GM21576 (cell line): ENCODE results near the gene MSN.
"Not testable (repeated sequence)": the region's sequence is repeated elsewhere in the genome, so short reads cannot be mapped to it uniquely, and the experiment has no call there.

Experiments used
- ATAC-seq: cut with Tn5 transposase; IDR thresholded peaks from one replicate; pipeline ENCODE4 v1.9.1; 2021; ENCODE audit warnings: mild to moderate bottlenecking, moderate library complexity; ENCODE audit not compliant: unreplicated experiment

Gene MSN

GRCh38 chrX:65712005-65712806, 44.8 kb downstream of the MSN start:
- ATAC-seq: no peak

DNA sequence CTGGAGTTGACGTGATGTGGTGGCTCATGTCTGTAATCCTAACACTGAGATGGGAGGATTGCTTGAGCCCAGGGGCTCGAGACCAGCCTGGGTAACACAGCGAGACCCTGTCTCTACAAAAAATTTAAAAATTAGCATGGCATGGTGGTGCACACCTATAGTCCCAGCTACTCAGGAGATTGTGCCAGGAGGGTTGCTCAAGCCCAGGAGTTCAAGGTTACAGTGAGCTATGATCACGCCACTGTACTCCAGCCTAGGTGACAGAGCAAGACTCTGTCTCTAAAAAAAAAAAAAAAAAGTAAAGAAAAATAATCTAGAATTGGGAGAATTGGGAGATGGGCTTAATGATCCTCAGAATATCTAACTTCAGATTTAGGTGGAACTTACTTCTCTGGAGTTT, 51.1 kb downstream of the MSN start:
- ATAC-seq: no peak

GRCh38 chrX:65720381-65720964, 53.0 kb downstream of the MSN start:
- no peak for ATAC-seq

DNA sequence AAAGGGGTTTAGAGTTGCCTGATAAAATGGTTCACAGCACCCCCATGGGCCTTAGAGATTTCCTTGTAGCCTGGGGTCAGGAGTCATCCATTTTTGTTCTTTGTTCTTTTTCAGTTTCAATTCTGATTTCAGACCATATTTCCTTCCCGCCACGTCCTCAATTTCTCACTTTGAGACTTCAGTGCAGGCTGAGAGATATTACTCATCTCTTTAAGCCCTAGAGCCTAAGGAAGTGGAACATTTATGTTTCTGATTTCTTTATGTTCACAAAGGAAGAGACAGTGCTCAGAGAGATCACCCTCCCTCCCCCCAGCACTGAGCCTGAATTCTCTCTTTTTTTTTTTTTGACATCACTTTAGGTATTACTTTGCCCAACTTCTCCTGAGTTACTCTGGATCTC, 56.3 kb downstream of the MSN start:
- ATAC-seq: peak; percentile 76

DNA sequence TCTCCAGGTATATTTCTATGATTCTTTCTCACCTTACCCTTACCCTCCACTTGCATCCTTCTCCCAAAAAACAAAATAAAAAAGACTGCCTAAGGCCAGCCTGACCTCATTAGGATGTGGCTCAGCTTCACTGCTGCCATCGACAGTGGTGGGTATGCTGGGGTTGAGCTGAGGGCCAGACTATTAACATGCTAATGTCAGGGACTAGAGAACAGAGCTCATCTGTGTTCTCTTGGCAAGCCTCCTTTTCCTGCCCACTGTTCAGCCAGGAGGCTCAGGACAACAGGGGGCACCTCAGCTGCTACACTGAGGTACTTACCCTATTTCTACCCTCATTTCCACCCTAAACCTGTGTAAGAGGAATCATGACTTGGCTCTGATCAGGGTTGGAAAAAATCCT, 59.3 kb downstream of the MSN start:
- ATAC-seq: no peak

DNA sequence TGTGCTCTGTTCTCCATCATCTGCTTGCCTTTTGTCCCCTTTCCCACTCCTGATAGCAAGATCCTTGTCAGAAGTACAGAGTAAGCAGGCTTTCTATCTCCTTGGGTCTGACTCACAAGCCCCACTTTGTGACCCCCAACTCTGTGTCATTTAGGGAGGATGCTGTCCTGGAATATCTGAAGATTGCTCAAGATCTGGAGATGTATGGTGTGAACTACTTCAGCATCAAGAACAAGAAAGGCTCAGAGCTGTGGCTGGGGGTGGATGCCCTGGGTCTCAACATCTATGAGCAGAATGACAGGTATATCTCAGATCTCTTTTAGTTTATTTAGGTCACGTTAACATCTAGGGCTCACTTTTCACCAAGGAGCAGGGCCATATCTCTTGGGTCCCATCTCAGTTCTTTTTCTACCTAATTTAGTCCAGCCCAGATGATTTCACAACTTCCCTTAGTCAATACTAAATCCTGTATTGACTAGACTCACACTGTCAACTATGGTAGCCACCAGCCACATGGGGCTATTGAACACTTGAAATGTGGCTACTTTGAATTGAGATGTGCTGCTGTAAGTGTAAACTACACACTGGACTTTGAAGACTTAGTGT, 64.3 kb downstream of the MSN start:
- no peak for ATAC-seq

DNA sequence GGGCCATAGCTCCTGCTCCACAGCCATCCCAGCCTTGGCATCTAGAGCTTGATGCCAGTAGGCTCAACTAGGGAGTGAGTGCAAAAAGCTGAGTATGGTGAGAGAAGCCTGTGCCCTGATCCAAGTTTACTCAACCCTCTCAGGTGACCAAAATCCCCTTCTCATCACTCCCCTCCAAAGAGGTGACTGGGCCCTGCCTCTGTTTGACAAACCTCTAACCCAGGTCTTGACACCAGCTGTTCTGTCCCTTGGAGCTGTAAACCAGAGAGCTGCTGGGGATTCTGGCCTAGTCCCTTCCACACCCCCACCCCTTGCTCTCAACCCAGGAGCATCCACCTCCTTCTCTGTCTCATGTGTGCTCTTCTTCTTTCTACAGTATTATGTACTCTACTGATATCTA, 73.5 kb downstream of the MSN start:
- ATAC-seq: no peak

- ATAC-seq: no peak
Measured at GRCh38 chrX:65741823-65742222, 74.4 kb downstream of the MSN start.

GRCh38 chrX:65744965-65745364, 77.5 kb downstream of the MSN start:
- no peak for ATAC-seq

DNA sequence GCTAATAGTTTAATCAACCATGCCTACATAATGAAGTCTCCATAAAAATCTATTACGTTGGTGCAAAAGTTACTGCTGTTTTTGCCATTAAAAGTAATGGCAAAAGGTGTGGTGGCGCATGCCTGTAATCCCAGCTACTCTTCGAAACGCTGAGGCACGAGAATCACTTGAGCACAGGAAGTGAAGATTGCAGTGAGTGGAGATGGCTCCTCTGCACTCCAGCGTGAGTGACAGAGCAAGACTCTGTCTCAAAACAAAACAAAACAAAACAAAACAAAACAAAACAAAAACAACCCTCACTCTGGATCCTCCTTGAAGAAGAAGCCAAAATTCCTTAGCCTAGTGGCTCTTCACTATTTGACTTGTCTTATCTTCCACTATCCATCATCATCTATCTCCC, 78.0 kb downstream of the MSN start:
- no peak for ATAC-seq

DNA sequence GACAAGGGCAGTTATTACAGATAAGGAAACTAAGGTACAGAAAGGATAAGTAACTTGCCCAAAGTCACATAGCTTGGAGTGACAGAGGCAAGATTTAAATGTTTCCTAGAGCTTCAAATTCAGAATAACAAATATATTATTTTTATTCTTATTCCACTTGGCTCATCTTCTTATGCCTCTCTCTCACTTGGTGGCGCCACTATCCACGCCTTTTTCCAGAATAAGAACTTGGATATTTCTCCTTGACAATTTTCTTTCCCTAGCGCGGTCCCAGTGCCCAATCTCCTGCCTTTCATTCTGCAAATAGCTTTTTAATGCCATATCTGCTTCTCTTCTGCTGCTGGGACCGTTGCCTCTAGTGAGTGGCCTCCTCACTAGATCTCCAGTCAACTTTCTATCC, 78.5 kb downstream of the MSN start:
- ATAC-seq: no peak

- peak; percentile 87 for ATAC-seq
Measured at GRCh38 chrX:65750674-65751469, 83.4 kb downstream of the MSN start.

DNA sequence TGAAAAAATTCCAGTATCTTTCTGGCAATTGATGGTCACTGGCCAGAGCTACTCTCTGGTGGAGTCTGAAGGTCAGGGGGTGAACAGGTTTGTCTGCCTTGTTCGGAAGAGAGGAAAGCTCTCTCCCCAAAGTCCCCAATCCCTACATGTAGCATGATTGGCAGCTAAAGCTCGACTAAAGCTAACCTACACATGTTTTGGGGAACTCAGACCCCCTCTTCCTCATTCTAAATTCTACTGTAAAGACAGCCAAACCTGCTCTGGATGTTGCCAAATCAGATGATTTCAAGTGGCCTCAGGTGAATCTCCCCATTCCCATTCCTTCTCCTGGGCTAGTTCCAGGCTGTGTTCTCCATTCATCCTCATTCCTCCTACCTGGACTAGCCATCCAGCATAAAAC, 84.1 kb downstream of the MSN start:
- ATAC-seq: no peak

GRCh38 chrX:65752294-65752693, 84.8 kb downstream of the MSN start:
- no peak for ATAC-seq

GRCh38 chrX:65755786-65756185, 88.3 kb downstream of the MSN start:
- ATAC-seq: no peak

DNA sequence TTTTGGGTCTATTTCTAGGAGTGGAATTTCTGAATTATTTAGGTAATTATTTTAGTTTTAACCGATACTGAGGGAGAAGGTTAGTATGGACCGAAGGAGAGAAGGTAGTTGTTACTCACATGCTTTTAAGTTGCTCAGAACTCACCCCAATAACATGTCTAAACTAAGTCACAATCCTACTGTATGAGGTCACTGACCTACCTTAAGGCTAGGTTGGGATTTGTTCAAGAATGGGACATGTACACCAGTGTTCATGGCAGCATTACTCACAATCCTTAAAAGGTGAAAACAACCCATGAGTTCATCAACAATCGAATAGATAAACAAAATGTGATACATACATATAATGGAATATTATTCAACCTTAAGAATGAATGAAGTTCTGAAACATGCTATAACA, 90.5 kb downstream of the MSN start:
- ATAC-seq: no peak

DNA sequence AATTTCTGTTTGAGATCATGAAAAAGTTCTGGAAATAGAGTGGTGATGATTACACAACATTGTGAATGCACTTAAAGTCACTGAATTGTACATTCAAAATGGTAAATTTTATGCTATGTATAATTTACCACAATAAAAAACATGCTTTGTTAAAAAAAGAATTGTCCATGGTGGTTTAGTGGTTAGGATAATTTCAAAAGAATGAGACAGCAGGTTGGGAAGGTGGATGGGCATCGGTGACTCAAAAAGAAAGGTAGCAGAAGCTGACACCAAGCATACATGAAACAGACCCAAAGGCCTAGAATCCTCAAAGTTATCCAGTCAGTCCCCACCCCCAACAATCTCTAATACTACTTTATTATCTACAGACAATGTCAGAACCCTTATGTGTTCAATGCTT, 91.1 kb downstream of the MSN start:
- ATAC-seq: no peak

DNA sequence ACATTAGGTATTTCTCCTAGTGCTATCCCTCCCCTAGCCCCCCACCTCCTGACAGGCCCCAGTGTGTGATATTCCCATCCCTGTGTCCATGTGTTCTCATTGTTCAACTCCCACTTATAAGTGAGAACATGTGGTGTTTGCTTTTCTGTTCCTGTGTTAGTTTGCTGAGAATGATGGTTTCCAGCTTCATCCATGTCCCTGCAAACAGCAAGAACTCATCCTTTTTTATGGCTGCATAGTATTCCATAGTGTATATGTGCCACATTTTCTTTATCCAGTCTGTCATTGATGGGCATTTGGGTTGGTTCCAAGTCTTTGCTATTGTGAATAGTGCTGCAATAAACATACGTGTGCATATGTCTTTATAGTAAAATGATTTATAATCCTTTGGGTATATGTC, 92.1 kb downstream of the MSN start:
- not testable (repeated sequence) for ATAC-seq

- no peak for ATAC-seq
Measured at GRCh38 chrX:65769564-65770292, 102.3 kb downstream of the MSN start.

- no peak for ATAC-seq
Measured at GRCh38 chrX:65772842-65773241, 105.4 kb downstream of the MSN start.

GRCh38 chrX:65781845-65782244, 114.4 kb downstream of the MSN start:
- ATAC-seq: no peak
